Endothelial cell of hepatic sinusoid (primary cell): Measurements from ENCODE around the gene NR3C2.

Source experiments
- in situ Hi-C: cut with HindIII; loops from 2 replicates; pipeline ENCODE4 v1.10.0; 2017; ENCODE audit warnings: low sequenced_read_pairs

The NR3C2 gene

DNA sequence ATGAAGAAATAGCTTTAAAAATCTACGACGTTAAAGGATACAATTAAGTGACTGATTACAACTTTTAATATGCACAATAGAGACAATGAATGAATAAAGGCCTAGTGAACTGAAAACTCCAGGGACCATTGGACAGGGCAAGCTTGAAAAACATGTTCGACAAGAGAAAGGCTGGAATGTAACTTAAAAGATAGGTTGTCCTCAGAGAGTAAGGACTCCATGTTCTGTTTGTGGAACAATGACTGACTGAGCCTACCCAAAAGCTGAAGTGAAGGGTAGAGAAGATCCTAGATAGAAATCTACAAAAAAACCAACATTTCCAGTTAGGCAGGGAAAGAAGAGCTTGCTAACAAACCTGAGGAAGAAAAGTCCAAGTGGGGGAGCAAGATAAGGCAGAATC lies 173.4 kb downstream of the NR3C2 start:
- in situ Hi-C loops, result no loop called here

DNA sequence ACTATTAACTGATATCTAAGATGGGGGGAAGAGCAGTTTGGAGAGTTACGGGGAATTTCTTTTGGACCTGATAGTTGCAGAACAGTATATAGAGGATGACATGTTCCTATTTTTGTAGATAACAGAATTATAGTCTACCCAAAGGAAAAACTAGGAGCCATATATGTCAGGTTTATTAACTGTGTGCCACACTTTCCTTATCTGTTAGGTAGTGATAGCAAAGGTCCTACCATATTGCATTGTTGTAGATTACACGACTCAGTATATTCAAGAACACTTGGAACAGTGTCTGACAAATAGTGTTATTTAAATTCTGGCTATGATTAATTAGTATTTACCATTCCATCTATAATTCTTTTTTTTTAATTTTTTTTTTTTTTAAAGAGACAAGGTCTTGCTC lies 175.3 kb downstream of the NR3C2 start:
- in situ Hi-C loops, result no loop called here

DNA sequence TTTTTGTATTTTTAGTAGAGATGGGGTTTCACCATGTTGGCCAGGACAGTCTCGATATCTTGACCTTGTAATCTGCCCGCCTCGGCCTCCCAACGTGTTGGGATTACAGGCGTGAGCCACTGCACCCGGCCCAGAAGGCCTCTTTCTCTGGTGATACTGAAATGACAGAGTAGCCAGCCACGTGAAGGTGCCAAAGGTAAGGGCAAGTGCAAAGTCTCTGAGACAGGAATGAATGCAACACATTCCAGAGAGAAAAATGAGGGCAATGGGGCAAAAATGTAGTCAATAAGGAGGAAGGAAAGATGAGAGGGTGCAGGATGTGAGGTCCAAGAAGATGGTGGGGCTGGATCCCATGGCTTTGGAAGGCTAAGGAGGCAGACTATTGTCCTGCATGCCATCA lies 176.0 kb downstream of the NR3C2 start:
- in situ Hi-C loops, result no loop called here

DNA sequence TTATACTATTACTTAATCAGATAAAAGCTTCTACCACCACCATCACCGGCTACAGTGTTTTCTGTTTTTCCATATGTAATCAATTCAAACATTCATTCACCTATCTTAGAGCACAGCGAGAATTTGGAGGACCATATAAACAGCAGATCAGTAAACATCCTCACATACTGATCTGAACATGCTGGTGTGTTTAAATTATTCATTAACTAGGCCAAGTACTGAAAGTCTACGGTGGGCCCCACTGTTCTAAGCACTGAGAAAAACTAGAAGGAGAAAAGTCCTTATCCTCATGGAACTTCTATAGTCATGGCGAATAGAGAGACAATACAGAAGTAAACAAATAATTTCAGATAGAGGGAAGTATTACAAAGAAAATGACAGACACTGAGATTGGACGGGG lies 176.6 kb downstream of the NR3C2 start:
- in situ Hi-C loops, result no loop called here

DNA sequence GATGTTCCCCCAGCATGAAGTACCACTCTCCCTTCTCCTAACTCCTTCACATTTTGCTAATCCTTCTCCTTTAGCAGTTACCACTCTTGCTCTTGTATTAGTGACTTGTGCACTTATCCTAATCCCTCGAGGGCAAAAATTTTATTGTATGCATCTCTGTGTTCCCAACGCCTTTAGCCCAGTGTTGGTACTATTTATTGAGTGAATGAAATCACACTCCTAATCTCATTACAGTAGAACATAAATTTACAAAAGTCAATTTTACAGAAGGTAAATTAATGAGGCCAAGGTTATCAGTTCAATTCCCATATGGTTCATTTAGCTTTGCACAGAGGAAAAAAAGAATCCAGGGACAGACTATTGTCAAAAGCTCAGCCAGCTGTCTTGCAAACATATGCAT lies 178.4 kb downstream of the NR3C2 start:
- in situ Hi-C loops, result no loop called here

DNA sequence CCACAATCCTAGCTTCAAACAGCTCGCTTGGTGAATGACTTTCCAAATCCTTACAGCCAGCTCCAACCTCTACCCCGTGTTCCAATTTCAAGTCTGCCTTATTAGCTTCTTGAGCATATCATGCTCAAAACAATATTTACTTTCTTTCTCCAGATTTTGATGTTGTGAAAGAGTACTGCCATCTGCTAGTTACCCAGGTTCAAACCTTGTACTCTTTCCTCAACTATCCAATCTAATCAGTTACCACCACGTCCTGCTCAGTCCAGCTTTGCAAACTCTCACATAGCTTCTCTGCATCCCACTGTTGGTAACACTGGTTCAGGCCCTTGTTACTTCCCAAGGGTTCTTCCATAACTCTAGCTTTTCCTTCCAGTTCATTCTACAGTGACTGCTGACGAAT lies 179.1 kb downstream of the NR3C2 start:
- in situ Hi-C loops, result no loop called here

DNA sequence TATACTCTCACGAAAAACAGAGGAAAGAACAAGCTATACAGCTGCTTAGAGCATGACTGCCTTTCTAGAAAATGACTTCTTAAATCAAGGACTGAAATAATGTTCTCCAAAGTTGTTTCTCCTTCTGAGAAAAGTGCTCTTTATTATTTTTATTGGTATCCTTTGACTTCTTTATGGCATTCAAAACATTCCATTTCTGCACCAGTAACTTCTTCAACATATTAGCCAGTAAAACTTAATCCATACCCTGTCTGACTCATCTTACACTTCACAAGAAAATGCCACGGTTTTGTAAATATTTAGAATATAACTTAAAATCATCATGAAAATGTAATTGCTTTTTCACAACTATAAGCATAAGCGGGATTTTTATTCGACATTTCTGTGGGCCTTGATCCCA lies 180.4 kb downstream of the NR3C2 start:
- in situ Hi-C loops, result no loop called here

DNA sequence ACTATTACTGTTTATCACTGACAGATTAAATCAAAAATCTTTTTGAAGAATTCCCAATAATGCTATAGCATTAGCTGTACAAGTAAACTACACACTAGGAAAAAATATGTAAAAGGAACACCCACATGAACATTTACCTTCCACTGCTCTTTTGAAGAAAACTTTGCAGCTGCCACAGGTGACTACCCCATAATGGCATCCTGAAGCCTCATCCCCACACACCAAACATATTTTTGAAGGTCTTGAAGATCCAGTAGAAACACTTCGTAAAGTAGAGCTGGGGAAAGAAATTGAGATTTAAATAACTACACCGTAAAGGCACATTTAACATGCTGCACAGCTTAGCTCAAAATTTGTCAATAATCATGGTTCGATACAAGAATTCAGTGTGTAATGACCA lies 182.4 kb downstream of the NR3C2 start:
- in situ Hi-C loops, result no loop called here

DNA sequence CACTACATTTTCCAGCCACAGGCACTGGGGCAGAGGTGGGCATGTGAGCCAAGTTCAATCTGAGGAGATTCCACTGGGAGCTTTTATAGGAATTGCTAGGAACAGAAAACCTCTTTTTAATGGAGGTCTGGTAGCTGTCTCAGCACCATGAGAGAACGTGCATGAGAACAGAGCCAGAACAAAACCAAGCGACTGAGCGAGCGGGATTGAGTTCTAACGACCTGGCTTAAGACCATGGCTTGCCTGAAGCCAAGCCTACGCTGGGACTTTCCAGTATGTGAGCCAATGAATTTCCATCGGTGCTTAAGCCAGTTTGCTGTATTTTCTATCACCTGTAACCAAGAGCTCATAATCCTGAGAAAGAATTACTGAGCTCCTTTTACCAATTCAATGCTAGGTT lies 183.7 kb downstream of the NR3C2 start:
- in situ Hi-C loops, result no loop called here

DNA sequence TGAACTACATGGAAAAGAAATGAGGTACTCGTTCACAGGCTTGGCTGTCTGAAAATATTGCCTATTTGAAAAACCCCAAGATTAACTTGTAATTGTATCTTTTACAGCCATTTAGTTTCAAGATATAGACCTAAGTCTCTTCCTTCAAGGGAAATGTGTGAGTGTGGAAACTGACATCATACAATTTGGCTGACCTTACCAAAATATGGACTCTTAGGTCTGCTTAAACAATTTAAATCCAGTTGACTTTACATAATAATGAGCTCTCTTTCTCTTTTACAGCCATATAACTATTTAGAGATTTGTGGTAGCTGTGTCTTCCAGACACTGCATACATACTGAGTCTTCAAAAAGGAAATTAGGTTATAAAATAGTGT lies 186.9 kb downstream of the NR3C2 start:
- in situ Hi-C loops, result no loop called here

DNA sequence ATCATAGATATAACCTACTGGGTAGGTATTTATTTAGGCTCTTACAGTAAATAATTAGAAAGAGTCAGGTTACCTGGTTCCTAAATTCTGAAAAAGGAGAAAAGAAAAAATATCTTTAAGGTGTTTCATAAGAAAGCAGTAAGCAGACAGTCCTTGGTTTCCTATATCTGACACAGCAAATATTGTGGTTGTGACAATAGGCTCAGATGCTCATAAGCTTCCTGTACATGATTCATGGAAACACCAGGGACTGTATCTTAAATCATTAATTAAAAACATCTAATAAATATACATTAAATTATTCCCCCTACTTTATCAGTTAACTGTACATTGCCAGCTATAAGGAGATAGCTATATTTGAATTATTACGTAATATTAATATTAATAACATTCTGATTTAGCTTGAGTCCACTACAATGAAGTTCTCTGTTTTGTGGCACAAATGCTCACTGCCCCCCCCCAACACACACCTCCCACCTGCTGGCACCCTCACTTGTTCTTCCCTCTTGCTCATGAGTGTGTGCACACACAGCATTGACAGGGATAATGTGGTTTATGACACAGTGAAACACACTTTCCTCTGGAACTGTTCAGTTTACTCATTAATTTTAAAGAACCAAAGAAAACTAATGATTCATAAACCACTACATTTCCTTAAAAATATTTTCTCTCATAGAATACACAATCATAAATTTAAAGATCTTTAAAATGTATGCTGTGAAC lies 187.4 kb downstream of the NR3C2 start:
- in situ Hi-C loops, result no loop called here

DNA sequence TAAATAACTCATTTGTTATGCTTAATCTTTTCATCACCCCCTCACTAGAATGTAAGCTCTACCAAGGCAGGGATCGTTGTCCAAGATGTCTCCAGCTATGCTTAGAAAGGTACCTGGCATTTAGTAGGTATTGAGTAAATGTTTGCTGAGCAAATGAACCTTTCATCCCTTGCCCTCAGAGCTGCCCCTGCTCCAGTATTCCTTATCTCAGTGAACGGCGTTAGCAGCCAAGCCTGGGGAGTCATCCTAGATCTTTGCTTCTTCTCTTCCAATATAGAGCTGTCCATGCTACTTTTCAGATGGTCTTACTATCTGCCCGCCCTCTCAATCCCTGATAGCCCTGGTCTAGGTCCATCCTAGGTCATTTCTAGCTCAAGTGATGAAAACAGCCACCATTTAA lies 188.4 kb downstream of the NR3C2 start:
- in situ Hi-C loops, result no loop called here

DNA sequence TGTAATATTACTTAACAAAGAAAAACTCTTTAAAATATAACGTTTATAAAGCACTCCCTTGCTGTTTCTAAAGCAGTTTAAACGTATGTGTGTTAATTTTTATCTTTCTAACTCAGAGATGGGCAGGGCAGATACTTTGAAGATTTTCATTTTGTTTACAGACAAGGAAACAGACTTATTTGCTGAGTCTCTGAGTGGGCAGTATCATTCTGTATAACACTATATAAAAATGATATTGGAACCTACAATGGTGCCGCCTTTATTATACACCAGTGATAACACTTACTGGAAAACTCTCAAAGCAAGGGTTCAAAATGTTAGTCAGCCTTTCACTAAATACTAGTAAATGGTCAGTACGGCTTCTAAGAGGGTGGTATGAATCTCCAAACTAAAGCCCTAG lies 193.4 kb downstream of the NR3C2 start:
- in situ Hi-C loops, result no loop called here

DNA sequence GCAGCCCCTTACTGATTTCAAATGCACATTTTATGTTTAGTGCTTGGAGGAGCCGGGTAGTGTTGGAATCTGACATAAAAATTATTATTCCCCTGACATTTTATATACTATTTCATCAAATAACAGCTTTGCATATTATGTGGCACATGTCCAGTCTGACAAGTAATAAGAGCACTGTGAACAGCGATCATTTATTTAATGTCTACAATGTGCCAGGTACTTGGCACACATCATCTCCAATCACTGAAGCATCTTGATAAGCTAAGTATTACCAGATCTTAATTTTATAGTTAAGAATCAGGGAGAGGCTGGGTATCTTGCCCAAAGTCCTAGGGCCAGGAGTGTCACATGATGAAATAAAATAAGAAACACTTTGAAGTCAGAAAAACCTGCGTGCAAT lies 197.2 kb downstream of the NR3C2 start:
- in situ Hi-C loops, result no loop called here

DNA sequence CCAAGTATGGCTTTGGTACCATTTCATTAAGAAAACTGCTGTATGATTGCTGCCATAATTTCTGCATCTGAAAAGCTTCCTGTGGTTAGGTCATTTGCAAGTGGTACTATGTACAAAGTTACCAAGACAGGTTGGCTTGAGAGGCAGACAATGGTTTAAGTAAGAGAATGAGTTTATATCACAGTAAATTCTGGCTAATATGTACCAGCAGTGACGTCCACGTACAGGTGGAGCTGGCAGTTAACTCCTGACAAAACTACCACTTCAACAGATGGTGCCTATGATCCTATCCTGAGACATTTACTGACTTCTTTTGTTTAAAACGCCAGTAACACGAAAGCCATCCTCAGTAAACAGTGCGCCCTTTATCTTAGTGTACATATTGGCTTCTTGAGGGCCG lies 198.4 kb downstream of the NR3C2 start:
- in situ Hi-C loops, result no loop called here

DNA sequence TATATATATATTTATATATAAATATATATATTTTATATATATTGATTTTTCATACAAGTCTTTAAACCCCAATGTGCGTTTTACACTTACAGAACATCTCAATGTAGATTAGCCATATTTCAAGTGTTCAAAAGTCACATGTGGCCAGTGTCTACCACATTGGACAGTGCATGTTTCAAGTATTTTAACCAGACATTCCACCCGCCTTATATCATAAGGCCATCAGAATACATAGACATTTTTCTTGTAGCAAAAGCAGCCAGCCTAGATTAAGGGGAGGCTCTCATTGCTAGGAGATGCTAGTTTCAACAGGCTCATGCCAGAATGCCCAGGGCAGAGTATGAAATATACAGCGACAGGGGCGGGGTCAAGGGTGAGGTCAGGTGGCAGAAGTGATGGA lies 202.0 kb downstream of the NR3C2 start:
- in situ Hi-C loops, result no loop called here

DNA sequence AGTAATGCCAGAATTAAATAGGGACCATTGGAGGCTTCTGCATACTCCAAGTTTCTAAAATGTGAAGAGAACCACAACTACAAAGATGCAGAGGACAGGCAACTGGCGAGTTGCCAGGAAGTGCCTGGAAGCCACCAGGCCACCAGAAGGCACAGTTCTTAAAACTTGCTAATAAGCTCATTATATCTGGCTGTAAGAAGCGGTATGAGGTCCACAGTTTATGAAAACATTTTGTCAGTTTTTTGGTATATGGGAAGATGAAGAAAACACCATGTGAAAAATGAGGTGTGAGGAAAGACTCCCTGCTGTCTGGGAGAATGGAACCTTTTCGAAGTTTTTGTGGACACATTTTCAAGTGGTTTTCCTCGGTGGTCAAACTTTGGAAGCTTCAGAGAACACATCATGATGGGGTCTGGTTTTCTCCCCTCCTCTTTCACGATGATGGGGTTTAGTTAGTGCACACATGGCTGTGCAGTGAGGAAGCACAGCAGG lies 202.7 kb downstream of the NR3C2 start:
- in situ Hi-C loops, result no loop called here

DNA sequence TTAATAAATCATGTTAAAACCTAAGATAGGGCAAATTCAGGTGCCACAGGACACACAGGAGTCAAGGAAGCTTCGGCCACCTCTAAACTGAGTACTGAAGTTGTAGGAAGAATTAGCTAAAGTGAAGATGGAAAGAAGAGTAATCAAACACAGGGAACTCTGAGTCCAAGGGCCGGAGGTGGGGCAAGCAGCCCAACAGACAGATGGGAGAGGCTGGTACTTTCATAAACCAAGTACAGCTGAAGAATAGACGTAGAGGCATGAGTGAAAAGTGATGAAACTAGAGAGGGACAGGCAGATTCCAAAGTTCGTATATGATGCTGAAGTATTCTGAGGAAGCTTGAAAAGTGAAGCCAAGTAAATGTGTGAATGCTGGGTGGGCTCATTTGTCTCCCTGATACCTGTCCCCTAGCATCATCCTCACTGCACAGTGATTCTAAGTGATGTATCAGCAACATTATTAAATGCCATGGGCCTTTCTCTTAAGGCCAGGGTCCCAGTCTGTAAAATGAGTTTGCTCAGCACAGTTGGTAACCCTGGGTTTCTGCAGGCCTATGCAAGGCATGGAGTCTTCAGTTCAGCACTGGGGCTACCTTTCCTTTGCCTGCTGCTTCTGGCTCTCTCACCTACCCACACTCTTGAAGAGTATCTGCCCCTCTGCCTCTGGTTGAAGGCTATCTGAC lies 203.3 kb downstream of the NR3C2 start:
- in situ Hi-C loops, result no loop called here

DNA sequence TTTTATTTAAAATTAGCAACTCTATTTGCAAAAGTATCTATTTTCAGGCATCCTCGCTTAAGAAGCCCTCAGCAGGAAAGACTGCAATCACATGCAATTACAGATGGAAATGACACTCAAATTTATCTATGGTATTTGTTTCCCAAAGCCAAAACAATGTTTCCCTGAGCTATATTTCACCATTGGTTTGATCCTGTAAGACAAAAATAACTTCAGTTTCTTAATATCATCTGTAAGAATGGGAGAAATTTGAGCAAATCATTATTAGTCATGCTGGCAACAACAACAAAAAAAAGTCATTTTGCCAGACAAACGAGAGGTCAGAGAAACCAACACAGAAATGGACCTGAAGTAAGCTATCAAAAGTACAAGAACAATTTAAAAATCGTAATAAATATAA lies 204.1 kb downstream of the NR3C2 start:
- in situ Hi-C loops, result no loop called here

DNA sequence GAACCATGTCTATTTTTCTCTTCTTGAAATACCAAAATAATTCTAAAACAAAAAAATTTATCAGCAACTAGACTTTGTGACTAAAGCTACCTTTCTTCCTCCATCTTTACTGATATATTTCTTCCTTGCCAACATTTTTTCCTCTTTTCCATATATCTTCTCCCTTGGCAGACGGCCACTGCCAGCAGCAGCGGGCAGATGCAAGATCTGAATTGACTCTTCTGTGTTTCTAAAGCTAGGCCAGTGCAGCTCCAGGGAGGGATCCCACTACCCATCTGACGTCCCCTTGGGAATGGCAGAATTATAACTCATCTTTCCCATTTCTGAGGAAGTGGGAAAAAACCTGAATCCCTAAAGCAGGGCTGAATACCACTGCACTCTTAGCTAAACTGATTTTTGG lies 206.4 kb downstream of the NR3C2 start:
- in situ Hi-C loops, result no loop called here

DNA sequence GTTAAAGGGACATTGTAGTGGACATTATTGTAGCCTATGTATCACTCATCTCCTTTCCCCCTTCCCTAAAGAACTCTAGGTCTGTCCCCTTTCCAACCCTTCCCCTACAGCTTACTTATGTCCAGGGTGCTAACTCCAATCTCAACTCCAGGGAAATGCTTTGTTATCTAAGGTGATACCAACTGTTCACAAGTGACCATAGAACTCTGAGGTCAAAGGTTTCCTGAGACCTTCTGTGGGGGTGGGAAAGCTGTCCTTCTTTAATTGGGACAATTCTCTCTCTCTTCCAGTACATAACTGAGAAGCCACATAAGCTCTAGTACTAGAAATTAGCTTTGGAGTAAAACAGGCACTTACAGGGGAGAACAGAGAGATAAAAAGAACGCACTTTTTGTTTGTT lies 212.4 kb downstream of the NR3C2 start:
- in situ Hi-C loops, result no loop called here

DNA sequence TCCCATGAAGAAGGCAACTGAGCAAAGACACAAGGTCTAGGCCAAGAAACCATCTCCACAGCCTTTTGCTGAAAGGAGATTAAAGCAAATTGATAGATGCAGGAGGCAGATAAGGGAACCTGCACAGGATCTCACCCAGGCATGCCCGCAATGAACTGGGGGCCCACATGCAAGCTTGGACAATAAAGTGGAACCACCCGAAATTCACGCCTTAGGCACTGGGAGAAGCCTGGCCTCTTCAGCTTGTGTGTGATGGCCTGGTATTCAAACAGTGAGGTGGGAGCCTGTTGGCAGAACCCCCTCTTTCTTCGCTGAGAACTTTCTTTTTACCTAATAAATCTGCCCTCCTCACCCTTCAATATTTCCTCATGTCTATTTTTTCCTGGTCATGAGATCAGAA lies 213.2 kb downstream of the NR3C2 start:
- in situ Hi-C loops, result no loop called here

DNA sequence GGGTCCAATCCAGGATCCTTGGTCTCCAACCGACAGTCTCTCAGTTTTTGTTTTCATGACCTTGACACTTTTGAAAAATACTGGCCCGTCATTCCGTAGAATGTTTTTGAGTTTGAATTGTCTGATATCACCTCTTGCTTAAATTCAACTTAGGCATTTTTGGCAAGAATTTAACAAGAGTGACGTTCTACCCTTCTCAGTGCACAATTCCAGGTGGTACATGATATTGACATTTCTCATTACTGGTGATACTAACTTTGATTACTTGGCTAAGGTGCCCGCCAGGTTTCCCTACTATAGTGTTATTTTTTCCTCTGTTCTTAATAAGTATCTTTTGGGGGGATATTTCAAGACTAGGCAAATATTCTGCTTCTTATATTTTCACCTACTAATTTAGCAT lies 215.1 kb downstream of the NR3C2 start:
- in situ Hi-C loops, result no loop called here
